Esophagus squamous epithelium (tissue), 5 donors: Measurements from ENCODE around the gene MYO16. TPM values are rescaled to one million over a fixed set of nuclear protein-coding genes. Genes with fewer than 3 reads are reported as not detected.

Experiments
- DNase-seq: peaks from one replicate; lab custom pipeline; 2025; lab: John Stamatoyannopoulos, UW
- H3K27ac ChIP-seq, 4 donors: fragments of 200-600 bp; sonication (generic); one replicate each; pipeline ENCODE4 v1.5.1; 2016 to 2019; ENCODE audit warnings: mild to moderate bottlenecking in 1 of 4
- H3K27me3 ChIP-seq, 4 donors: fragments of 200-600 bp; sonication (generic); 1 replicate in 3 of 4; 2 replicates in 1 of 4; pipeline versions ENCODE4 v1.5.1 to v1.6.0; 2017 to 2021; ENCODE audit warnings: antibody characterized with exemption in 1 of 4
- H3K36me3 ChIP-seq, 3 donors: fragments of 200-600 bp; sonication (generic); one replicate each; pipeline ENCODE4 v1.5.1; 2016 to 2019
- H3K4me1 ChIP-seq, 3 donors: fragments of 200-600 bp; sonication (generic); one replicate each; pipeline ENCODE4 v1.5.1; 2017 to 2019
- H3K4me3 ChIP-seq, 4 donors: fragments of 200-600 bp; sonication (generic); 1 replicate in 3 of 4; 2 replicates in 1 of 4; pipeline ENCODE4 v1.5.1; 2016 to 2019; ENCODE audit warnings: mild to moderate bottlenecking in 2 of 4, moderate library complexity in 1 of 4
- H3K9me3 ChIP-seq, 3 donors: fragments of 200-600 bp; sonication (generic); one replicate each; pipeline ENCODE4 v1.5.1; 2016 to 2019
- POLR2A ChIP-seq, 4 donors: fragments of 450-650 bp; IDR thresholded peaks; one replicate each; pipeline ENCODE4 v1.6.1; 2017; ENCODE audit warnings: antibody characterized with exemption in 4 of 4, mild to moderate bottlenecking in 4 of 4, moderate library complexity in 3 of 4
- WGBS, 2 donors: methylation state at CpG; one replicate each; pipeline ENCODE4 v1.1.5; 2018; 5-methylcytosine and 5-hydroxymethylcytosine counted together
- intact Hi-C: fragments of 100-400 bp; cut with DNase I; formaldehyde crosslinking; loops from one replicate; pipeline ENCODE4 v1.15.0; 2022
- total RNA-seq, 4 donors: library from RNA; depleted of rRNA; stranded (reverse); fragments of >200 nt; gene quantifications; one replicate each; pipeline ENCODE4 v1.1.0, GENCODE V29; 2016
- TF ChIP-seq, protein P1 (sequence below), 6 experiments: fragments of 450-650 bp in 4 of 6; fragments of 200-600 bp in 2 of 6; sonication (generic) in 2 of 6; IDR thresholded peaks; one replicate each; pipeline ENCODE4 v1.5.1; 2016 to 2019; ENCODE audit warnings: antibody characterized with exemption in 6 of 6, mild to moderate bottlenecking in 4 of 6, moderate library complexity in 4 of 6
- donor health status: DM: yes; HTN: yes; CAD: no.

MYO16 gene
- total RNA-seq, 4 donors from 2014 or later, result 0.09 to 2.1 TPM; not detected in 2

DNA sequence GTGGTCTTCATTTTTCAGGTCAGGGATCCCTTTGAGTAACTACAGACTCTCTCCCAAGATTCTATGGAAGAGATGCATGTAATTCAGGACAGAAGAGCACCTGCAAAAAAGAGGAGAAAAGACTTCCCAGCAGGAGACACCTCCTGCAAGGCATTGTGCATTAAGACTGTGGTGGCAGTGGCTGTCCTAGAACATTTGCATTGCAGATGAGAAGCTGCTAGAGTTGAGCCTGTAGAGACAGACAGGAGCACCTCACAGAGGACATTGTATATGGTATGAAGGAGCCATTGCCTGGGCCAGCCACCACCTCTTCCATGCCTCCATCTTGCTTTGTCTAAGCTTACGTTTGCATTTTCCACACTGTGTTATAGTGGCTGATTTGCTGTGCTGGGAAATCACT is 11.2 kb upstream of the MYO16 start:
- Histone ChIP-seq H3K27me3 (no peaks in the 10 kb centered on the region), H3K36me3 (no peaks in the 10 kb centered on the region), H3K9me3 (no peaks in the 10 kb centered on the region), H3K4me3 (no peak overlapping the region), H3K4me1 (no peaks in the 10 kb centered on the region), H3K27ac (no peak overlapping the region)
- DNase-seq, result no peak
- WGBS, 2 donors, result 62 to 94% methylated on average over 1 of the region's 1 CpG
- intact Hi-C loops, result no loop called here
- TF ChIP-seq, protein P1, sequence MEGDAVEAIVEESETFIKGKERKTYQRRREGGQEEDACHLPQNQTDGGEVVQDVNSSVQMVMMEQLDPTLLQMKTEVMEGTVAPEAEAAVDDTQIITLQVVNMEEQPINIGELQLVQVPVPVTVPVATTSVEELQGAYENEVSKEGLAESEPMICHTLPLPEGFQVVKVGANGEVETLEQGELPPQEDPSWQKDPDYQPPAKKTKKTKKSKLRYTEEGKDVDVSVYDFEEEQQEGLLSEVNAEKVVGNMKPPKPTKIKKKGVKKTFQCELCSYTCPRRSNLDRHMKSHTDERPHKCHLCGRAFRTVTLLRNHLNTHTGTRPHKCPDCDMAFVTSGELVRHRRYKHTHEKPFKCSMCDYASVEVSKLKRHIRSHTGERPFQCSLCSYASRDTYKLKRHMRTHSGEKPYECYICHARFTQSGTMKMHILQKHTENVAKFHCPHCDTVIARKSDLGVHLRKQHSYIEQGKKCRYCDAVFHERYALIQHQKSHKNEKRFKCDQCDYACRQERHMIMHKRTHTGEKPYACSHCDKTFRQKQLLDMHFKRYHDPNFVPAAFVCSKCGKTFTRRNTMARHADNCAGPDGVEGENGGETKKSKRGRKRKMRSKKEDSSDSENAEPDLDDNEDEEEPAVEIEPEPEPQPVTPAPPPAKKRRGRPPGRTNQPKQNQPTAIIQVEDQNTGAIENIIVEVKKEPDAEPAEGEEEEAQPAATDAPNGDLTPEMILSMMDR (IDR thresholded peaks at IDR 0.05), result no peak
- no peak for TF ChIP-seq POLR2A (IDR thresholded peaks at IDR 0.05)

DNA sequence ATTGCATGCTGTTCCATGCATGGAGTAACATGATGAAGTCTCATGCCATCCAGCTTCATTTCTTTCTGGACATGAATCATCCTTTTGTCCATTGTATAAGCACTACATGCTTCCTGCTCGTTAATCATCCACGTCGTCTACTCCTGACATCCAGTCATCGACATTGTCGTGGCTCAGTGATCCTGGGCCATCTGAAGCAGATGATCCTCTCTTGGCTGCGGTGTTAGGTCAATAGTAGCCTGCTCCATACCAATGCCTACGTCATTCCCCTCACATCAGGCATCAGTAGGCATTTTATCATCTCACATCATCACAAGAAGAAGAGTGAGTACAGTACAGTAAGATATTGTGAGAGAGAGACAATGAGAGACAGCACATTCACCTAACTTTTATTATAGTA is 7.9 kb upstream of the MYO16 start:
- DNase-seq, result no peak
- Histone ChIP-seq H3K4me3 (no peak overlapping the region), H3K36me3 (no peaks in the 10 kb centered on the region), H3K27me3 (no peaks in the 10 kb centered on the region), H3K9me3 (no peaks in the 10 kb centered on the region), H3K4me1 (no peaks in the 10 kb centered on the region), H3K27ac (no peak overlapping the region)
- TF ChIP-seq, protein P1 (IDR thresholded peaks at IDR 0.05), result no peak
- TF ChIP-seq POLR2A (IDR thresholded peaks at IDR 0.05), result no peak
- intact Hi-C loops, result no loop called here
- WGBS, 2 donors, result 52 to 56% methylated on average over 7 of the region's 7 CpGs

DNA sequence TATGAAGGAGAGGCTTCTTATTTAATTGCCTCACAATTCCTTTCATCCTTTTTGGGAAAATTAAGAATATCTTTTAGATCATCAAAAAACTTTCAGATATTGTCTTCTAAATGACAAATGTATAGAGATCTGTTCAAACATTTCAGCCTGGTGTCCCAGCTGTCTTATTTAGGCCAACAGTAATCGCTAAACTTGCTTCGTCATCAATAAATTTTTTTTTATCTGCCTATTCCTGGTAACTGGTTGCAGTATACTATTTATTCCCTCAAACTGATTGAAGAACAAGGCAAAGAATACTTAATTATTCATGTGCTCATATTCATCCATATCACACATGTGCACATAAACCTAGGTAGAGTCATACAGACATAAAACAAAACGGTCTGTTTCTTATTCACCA is 5.3 kb upstream of the MYO16 start:
- WGBS, 2 donors, result 78 to 88% methylated on average over 3 of the region's 3 CpGs
- Histone ChIP-seq H3K4me1 (no peaks in the 10 kb centered on the region), H3K27me3 (no peaks in the 10 kb centered on the region), H3K36me3 (no peaks in the 10 kb centered on the region), H3K4me3 (no peak overlapping the region), H3K9me3 (no peaks in the 10 kb centered on the region), H3K27ac (no peak overlapping the region)
- no peak for DNase-seq
- intact Hi-C loops, result no loop called here
- TF ChIP-seq, protein P1 (IDR thresholded peaks at IDR 0.05), result no peak
- TF ChIP-seq POLR2A (IDR thresholded peaks at IDR 0.05), result no peak

DNA sequence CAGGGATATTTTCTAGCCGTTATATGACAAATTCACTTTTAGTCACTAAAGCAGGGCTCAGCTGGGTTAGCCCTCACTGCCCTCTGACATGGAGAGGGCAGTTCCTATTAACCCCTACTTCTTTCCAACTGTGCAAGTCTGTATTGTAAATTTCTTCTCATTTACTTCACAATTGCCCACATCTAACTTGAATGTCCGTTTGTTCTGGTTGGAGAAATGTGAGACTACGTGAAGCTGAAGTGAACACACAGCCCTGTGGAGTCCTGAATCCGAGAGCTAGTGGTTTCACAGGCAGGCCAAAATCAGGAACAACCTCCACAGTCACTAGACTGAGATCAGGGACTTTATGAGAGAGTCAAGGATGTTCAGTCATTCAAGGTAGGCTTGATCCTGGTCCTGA is 4.4 kb upstream of the MYO16 start:
- TF ChIP-seq, protein P1 (IDR thresholded peaks at IDR 0.05), result no peak
- TF ChIP-seq POLR2A (IDR thresholded peaks at IDR 0.05), result no peak
- Histone ChIP-seq H3K27ac (no peak overlapping the region), H3K27me3 (no peaks in the 10 kb centered on the region), H3K4me1 (no peaks in the 10 kb centered on the region), H3K4me3 (no peak overlapping the region), H3K36me3 (no peaks in the 10 kb centered on the region), H3K9me3 (no peaks in the 10 kb centered on the region)
- no peak for DNase-seq
- 73 to 77% methylated on average over 4 of the region's 4 CpGs for WGBS, 2 donors
- intact Hi-C loops, result no loop called here

DNA sequence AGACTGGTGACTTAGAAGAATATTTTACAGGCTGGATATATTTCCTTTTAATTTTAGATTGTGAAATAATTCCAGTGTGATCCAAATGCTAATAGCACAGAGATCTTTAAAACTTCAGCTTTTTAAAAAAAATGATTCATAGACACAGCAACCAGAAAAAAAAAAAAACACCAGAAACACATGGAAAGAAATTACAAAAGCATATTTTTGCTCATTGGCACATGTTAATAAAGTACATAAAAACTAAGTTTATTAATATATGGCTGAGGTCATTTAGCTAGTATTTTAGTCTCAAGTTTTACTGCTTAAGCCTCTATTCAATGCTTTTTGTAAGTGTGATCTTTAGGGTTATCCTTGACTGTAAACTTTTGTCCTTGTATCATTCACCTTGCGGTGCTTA is 577 bp downstream of the MYO16 start:
- no peak for DNase-seq
- Histone ChIP-seq H3K36me3 (no peaks in the 10 kb centered on the region), H3K9me3 (no peaks in the 10 kb centered on the region), H3K4me1 (no peaks in the 10 kb centered on the region), H3K27ac (no peak overlapping the region), H3K4me3 (no peak overlapping the region), H3K27me3 (no peaks in the 10 kb centered on the region)
- 63 to 100% methylated on average over 1 of the region's 1 CpG for WGBS, 2 donors
- intact Hi-C loops, result no loop called here
- TF ChIP-seq POLR2A (IDR thresholded peaks at IDR 0.05), result no peak
- TF ChIP-seq, protein P1 (IDR thresholded peaks at IDR 0.05), result no peak
